Measurements from ENCODE around the gene MYOCD. TPM values are rescaled to one million over a fixed set of nuclear protein-coding genes. Genes with fewer than 3 reads are reported as not detected.

The MYOCD gene
- total RNA-seq, 1 experiment from 2014 or later: not detected

DNA sequence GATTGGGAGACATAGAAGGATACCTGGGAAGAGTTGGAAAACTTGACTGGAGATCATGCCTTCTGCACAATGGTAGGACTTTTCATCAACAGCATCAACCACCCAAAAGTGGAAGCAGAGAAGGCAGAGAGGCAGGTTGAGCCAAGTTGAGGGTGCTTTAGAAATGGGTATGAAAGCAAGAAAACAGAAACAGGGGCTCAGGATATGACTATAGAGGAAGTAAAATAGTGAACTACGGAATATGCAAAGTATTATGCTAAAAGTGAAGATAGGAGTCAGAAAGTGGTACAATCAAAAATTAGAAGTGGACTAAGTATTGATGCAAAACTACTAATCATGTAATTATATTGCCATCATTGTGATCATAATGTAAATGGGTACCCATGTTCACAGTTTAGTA lies 107.5 kb downstream of the MYOCD start:
- in situ Hi-C loops (cut with HindIII; ENCODE audit: low pct_unique_long_range_greater_than_20kb, low sequenced_read_pairs): no loop called here
- Histone ChIP-seq H3K27ac (ENCODE audit: low read length) (no peak overlapping the region), H3K27me3 (ENCODE audit: control insufficient read depth, insufficient read depth, low read length) (no peaks in the 10 kb centered on the region; the same call in 1 of the 2 replicates), H3K4me3 (ENCODE audit: low read depth in 2 of 2, low read length in 2 of 2) (no peak overlapping the region), H3K36me3 (ENCODE audit: control insufficient read depth, insufficient read depth, low read length) (no peaks in the 10 kb centered on the region), H3K9me3 (ENCODE audit: control insufficient read depth, insufficient read depth, low read depth, low read length) (no peaks in the 10 kb centered on the region), H3K4me1 (ENCODE audit: control insufficient read depth, insufficient read depth, low read length) (no peaks in the 10 kb centered on the region)
- intact Hi-C loops (cut with micrococcal nuclease; ENCODE audit: unreplicated experiment): no loop called here
- no peak for TF ChIP-seq POLR2AphosphoS5 (IDR thresholded peaks at IDR 0.05; ENCODE audit: low read depth, low read length)
- no peak for TF ChIP-seq SIN3A (IDR thresholded peaks at IDR 0.05; ENCODE audit: borderline replicate concordance, insufficient read depth, low read depth, low read length)
- TF ChIP-seq, protein P1, sequence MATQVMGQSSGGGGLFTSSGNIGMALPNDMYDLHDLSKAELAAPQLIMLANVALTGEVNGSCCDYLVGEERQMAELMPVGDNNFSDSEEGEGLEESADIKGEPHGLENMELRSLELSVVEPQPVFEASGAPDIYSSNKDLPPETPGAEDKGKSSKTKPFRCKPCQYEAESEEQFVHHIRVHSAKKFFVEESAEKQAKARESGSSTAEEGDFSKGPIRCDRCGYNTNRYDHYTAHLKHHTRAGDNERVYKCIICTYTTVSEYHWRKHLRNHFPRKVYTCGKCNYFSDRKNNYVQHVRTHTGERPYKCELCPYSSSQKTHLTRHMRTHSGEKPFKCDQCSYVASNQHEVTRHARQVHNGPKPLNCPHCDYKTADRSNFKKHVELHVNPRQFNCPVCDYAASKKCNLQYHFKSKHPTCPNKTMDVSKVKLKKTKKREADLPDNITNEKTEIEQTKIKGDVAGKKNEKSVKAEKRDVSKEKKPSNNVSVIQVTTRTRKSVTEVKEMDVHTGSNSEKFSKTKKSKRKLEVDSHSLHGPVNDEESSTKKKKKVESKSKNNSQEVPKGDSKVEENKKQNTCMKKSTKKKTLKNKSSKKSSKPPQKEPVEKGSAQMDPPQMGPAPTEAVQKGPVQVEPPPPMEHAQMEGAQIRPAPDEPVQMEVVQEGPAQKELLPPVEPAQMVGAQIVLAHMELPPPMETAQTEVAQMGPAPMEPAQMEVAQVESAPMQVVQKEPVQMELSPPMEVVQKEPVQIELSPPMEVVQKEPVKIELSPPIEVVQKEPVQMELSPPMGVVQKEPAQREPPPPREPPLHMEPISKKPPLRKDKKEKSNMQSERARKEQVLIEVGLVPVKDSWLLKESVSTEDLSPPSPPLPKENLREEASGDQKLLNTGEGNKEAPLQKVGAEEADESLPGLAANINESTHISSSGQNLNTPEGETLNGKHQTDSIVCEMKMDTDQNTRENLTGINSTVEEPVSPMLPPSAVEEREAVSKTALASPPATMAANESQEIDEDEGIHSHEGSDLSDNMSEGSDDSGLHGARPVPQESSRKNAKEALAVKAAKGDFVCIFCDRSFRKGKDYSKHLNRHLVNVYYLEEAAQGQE (IDR thresholded peaks at IDR 0.05; ENCODE audit: insufficient read depth in 1 of 2, low read depth in 2 of 2, low read length in 1 of 2): no peak
- TF ChIP-seq, protein P2, sequence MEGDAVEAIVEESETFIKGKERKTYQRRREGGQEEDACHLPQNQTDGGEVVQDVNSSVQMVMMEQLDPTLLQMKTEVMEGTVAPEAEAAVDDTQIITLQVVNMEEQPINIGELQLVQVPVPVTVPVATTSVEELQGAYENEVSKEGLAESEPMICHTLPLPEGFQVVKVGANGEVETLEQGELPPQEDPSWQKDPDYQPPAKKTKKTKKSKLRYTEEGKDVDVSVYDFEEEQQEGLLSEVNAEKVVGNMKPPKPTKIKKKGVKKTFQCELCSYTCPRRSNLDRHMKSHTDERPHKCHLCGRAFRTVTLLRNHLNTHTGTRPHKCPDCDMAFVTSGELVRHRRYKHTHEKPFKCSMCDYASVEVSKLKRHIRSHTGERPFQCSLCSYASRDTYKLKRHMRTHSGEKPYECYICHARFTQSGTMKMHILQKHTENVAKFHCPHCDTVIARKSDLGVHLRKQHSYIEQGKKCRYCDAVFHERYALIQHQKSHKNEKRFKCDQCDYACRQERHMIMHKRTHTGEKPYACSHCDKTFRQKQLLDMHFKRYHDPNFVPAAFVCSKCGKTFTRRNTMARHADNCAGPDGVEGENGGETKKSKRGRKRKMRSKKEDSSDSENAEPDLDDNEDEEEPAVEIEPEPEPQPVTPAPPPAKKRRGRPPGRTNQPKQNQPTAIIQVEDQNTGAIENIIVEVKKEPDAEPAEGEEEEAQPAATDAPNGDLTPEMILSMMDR (IDR thresholded peaks at IDR 0.05): no peak
- no peak for TF ChIP-seq TCF7L2 (IDR thresholded peaks at IDR 0.05; ENCODE audit: low read depth, low read length)
- ATAC-seq: no peak
- no peak for DNase-seq (ENCODE audit: low read depth, low spot score)
- BruUV-seq (replicated peaks): no TSS peak
- CTCF ChIA-PET: no interaction called here
- POLR2A ChIA-PET: no interaction called here

DNA sequence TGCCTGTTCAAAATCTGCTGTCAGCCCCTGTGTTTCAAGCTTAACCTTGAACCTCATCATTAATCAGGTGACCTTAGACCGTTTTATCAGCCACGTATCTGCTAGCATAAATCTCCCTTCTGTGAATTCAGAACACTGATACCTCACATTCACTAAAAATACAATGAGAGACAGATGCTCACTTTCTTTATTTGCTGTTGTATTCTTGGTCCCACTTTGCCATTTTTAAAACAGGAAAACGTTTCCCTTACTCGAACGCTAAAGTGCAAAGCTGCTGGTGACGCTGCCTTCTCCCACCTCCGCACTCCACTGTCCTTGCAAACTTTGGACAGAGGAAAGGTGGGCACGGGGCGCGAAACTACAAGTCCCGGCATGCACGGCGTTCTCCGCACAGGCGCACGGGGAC lies 123.4 kb downstream of the MYOCD start:
- DNase-seq (ENCODE audit: low read depth, low spot score): no peak
- CTCF ChIA-PET: no interaction called here

More for the DNA sequence above, 123.4 kb downstream of the MYOCD start:
- no peaks in the 10 kb centered on the region for H3K4me1 ChIP-seq (ENCODE audit: control insufficient read depth, insufficient read depth, low read length)
- POLR2A ChIA-PET: no interaction called here
- H3K36me3 ChIP-seq (ENCODE audit: control insufficient read depth, insufficient read depth, low read length): no peaks in the 10 kb centered on the region
- no peak for ATAC-seq
- in situ Hi-C loops (cut with HindIII; ENCODE audit: low pct_unique_long_range_greater_than_20kb, low sequenced_read_pairs): no loop called here
- H3K4me3 ChIP-seq (ENCODE audit: low read depth in 2 of 2, low read length in 2 of 2): peak overlapping the region; percentile 49 to 52
- BruUV-seq (replicated peaks): no TSS peak
- TF ChIP-seq, protein P1 (IDR thresholded peaks at IDR 0.05; ENCODE audit: insufficient read depth in 1 of 2, low read depth in 2 of 2, low read length in 1 of 2): peak in 1 of 2 experiments; percentile 66; a peak in 1 of 4 replicates
- TF ChIP-seq POLR2AphosphoS5 (IDR thresholded peaks at IDR 0.05; ENCODE audit: low read depth, low read length): no peak
- TF ChIP-seq SIN3A (IDR thresholded peaks at IDR 0.05; ENCODE audit: borderline replicate concordance, insufficient read depth, low read depth, low read length): no peak
- H3K9me3 ChIP-seq (ENCODE audit: control insufficient read depth, insufficient read depth, low read depth, low read length): no peaks in the 10 kb centered on the region
- intact Hi-C loops (cut with micrococcal nuclease; ENCODE audit: unreplicated experiment): no loop called here
- H3K27ac ChIP-seq (ENCODE audit: low read length): no peak overlapping the region
- no peaks in the 10 kb centered on the region; the same call in none of the 2 replicates for H3K27me3 ChIP-seq (ENCODE audit: control insufficient read depth, insufficient read depth, low read length)

Measured in Panc1 (cell line).